ENCODE results near the gene TAF9B. TPM values are rescaled to one million over a fixed set of nuclear protein-coding genes. Genes with fewer than 3 reads are reported as not detected.

The TAF9B gene
- total RNA-seq, 4 donors from 2014 or later = 15.7 to 35.0 (median 25.1) TPM

- DNase-seq (ENCODE audit: low spot score) (no peak), ATAC-seq (ENCODE audit: low FRiP score) (no peak)
- TF ChIP-seq CTCF (IDR thresholded peaks at IDR 0.05) = no peak
Measured at GRCh38 chrX:78124307-78124706, 15.1 kb downstream of the TAF9B start.

GRCh38 chrX:78123190-78123589 lies 16.3 kb downstream of the TAF9B start:
- ATAC-seq (ENCODE audit: low FRiP score) = no peak
- no peak for TF ChIP-seq CTCF (IDR thresholded peaks at IDR 0.05)
- DNase-seq (ENCODE audit: low spot score) = no peak

- TF ChIP-seq CTCF (IDR thresholded peaks at IDR 0.05) = no peak
- no peak for ATAC-seq (ENCODE audit: low FRiP score)
Measured at GRCh38 chrX:78119521-78120227, 19.8 kb downstream of the TAF9B start.

GRCh38 chrX:78118628-78119027 lies 20.8 kb downstream of the TAF9B start:
- DNase-seq (ENCODE audit: low spot score) (no peak), ATAC-seq (ENCODE audit: low FRiP score) (no peak)
- TF ChIP-seq CTCF (IDR thresholded peaks at IDR 0.05) = no peak

More at GRCh38 chrX:78119521-78120227, 19.8 kb downstream of the TAF9B start:
- no peak for DNase-seq (ENCODE audit: low spot score)

GRCh38 chrX:78116766-78117165 lies 22.7 kb downstream of the TAF9B start:
- no peak for DNase-seq (ENCODE audit: low spot score)
- ATAC-seq (ENCODE audit: low FRiP score) = no peak
- no peak for TF ChIP-seq CTCF (IDR thresholded peaks at IDR 0.05)

- DNase-seq (ENCODE audit: low spot score) (no peak), ATAC-seq (ENCODE audit: low FRiP score) (no peak)
- no peak for TF ChIP-seq CTCF (IDR thresholded peaks at IDR 0.05)
Measured at GRCh38 chrX:78116365-78116764, 23.1 kb downstream of the TAF9B start.

All from omental fat pad (tissue), 4 donors.